GM12874 (cell line): ENCODE measurements around the gene DPYD.

Experiments
- CTCF ChIP-seq: IDR thresholded peaks from 2 replicates; pipeline ENCODE4 v1.5.1; 2011; ENCODE audit warnings: low read depth, mild to moderate bottlenecking, control low read depth, low read length, moderate library complexity; ENCODE audit not compliant: insufficient read depth

The DPYD gene

GRCh38 chr1:97200595-97200994, 720.2 kb downstream of the DPYD start:
- no peak for TF ChIP-seq CTCF

GRCh38 chr1:97196825-97197516, 723.9 kb downstream of the DPYD start:
- TF ChIP-seq CTCF, result no peak

GRCh38 chr1:97192872-97193572, 727.8 kb downstream of the DPYD start:
- TF ChIP-seq CTCF, result no peak

GRCh38 chr1:97190326-97190725, 730.5 kb downstream of the DPYD start:
- TF ChIP-seq CTCF, result no peak

GRCh38 chr1:97186381-97186780, 734.5 kb downstream of the DPYD start:
- TF ChIP-seq CTCF, result no peak

- TF ChIP-seq CTCF, result no peak
Measured at GRCh38 chr1:97174039-97174704, 746.7 kb downstream of the DPYD start.

GRCh38 chr1:97170300-97170699, 750.5 kb downstream of the DPYD start:
- TF ChIP-seq CTCF, result no peak
